Measurements from ENCODE around the gene NOP16.

The NOP16 gene

DNA sequence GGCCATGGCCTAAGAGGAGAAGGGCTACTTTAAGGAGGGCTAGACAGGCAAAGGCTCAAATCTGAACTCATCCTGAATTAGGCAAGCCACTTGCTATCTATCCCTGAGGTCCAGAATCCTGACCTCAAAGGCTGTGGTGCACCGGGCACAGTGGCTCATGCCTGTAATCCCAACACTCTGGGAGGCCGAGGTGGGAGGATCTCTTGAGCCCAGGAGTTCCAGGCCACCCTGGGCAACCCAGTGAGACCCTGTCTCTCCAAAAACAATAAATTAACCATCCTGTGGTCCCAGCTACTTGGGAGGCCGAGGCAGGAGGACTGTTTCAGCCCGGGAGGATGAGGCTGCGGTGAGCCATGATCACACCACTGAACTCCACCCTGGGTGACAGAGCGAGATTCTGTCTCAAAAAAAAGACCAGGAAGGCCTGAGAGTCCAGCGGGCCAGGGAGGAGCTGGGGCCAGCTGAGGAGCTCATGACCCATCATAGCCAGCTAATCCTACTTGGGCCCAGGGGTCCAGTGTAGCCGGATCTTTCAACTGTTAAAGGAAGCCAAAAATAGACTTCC is 4.0 kb downstream of the NOP16 start:
- DNase-seq: no peak

DNA sequence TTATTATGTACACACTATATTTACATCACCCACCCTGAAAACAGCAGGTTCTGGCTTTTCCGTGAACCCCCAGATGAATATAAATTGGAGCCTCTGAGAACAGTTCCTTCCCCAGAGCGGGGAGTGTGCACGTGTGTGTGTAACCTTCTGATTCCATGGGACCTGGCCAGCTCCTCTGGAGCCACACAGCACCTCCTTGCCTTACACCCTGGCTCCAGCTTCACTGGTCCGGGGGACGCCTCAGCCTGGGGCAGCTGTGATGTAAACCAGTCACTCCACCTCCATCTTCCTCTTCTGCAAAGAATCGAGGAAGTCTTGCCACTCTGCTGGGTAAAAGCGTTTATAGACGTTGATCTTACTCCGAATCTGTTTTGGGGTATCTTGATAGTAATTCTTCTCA is 4.4 kb downstream of the NOP16 start:
- DNase-seq: no peak

DNA sequence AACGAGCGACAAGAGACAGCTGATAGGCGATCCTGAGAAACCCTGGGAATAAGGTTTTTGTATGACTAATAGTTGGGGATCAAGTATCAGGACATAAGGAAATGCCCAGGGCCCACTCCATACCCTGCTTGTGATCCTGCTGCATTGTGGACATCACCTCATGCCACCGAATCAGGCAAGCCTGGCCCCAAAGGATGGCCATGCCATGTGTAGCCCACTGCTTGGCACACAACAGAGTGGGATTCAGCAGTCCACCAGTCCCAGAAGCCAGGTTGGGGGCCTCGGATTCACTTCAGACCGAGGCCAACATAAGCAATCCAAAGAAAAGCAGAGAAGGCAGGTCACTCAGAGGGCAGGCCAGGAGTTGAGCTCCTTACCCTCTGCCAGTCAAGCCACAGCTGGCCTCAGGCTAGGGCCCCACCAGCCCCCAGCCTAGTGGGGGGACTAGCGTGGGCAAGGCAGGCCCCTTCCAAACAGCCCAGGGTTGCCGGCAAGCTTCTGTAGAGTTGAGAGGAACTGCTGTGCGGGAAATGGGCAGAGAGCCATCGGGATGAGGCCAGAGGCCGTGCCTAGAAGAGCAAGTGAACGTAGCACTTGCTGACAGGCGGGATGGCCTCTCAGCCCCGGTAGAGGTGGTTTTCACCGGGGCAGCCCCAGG is 5.0 kb downstream of the NOP16 start:
- DNase-seq: no peak

DNA sequence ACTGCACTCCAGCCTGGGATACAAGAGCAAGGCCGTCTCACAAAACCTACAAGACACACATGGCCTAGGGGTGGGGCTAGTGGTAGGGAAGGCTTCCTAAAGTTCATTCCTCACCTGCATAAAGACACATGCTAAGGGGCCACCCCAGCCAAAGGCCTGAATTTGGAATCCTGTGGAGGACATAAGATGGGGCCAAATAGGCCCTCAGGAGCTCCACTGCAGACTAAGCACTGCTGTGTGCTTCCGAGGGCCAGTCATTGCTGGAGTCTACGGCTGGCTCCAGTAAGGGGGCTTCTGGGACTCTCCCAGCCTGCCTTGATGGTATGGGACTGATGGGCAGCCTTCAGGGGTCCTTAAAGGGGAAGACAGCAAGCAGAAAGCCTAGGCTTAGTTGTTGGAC is 5.7 kb downstream of the NOP16 start:
- DNase-seq: no peak

DNA sequence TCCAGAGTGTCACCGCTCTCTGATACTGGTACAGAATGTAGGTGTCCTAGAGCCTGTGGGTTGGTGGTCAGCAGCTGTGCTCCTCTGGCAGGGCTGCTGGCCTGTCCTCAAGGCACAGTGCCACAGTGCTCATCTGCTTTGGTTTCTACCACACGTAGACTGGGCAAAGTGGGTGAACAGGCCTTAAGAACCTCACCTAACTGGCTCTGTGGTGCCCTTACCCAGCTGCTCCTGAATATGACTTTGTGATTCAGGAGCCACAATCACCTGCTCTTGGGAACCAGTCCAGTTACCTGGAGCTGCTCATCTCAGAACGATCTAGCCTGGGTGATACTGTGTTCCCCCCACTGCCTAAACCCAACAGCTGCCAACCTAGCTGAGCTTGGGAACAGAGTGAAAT is 6.4 kb downstream of the NOP16 start:
- DNase-seq: no peak

DNA sequence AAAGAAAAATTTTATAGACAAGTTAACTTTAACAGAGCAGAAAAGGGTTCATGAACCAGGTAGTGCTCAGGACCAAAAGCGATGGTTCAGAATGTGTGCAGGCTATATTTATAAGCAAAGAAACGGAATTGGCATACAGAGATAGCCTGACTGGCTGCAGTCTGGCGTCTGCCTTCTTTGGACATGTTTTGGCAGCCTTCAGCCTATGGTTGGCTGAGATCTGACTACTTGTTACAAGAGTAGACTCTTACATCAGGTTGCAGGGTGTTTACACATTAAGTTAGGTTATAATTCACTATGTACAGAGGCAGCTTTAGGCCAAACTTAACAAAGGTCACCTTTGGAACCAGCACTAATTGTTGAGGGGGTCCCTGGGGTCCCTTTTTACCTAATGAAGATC is 7.0 kb downstream of the NOP16 start:
- no peak for DNase-seq

DNA sequence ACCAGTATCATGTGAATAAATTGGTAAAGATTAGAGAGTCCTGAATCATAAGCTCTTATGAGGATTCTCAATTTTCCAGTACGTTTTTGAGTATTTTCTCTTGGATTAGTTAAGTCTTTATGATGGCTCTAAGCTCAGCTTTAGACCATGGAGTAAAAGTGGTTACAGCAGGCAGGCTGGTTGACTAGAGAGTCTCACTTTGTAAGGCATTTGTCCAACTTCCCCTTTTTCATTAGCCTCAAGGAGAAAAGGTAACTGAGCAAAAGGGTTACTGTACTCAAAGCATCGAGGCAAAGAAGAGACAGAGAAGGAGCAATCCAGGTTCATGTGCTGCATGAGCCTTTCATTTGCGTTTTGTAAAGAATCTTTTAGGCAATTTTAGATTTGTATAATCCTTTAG is 8.5 kb downstream of the NOP16 start:
- DNase-seq: no peak

DNA sequence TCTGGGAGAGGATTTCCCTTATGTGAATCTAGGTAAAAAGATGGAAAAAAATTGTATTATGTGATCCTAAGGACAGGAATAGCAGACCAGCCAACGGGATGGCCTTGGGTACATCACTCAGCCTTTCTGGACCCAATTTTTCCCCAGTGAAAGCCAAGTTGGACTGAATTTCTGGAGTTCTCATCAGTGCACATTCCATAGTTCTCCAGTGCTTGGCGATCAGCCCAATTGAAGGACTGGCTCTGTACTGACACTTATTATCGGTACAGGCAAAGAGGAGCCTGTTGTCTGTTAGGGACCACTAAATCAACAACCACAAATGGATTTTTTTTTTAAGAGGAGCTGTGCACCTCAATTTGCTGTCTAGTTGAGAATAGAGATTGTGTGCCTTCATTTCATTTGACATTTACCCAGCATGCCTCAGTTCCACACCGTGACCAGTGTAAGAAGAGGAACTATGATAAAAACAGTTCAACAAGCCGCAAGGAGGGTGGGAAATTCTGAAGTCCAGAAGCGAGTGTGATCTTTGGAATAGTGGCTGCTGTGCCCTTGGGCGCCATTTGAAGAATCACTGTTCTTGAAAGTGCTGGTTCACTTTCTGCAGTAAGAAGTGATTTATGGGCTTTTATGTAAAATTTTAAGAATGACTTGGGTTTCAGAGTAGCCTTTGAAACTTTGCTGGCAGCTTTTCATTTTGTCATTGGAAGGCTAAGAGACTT is 15.1 kb downstream of the NOP16 start:
- DNase-seq: no peak

DNA sequence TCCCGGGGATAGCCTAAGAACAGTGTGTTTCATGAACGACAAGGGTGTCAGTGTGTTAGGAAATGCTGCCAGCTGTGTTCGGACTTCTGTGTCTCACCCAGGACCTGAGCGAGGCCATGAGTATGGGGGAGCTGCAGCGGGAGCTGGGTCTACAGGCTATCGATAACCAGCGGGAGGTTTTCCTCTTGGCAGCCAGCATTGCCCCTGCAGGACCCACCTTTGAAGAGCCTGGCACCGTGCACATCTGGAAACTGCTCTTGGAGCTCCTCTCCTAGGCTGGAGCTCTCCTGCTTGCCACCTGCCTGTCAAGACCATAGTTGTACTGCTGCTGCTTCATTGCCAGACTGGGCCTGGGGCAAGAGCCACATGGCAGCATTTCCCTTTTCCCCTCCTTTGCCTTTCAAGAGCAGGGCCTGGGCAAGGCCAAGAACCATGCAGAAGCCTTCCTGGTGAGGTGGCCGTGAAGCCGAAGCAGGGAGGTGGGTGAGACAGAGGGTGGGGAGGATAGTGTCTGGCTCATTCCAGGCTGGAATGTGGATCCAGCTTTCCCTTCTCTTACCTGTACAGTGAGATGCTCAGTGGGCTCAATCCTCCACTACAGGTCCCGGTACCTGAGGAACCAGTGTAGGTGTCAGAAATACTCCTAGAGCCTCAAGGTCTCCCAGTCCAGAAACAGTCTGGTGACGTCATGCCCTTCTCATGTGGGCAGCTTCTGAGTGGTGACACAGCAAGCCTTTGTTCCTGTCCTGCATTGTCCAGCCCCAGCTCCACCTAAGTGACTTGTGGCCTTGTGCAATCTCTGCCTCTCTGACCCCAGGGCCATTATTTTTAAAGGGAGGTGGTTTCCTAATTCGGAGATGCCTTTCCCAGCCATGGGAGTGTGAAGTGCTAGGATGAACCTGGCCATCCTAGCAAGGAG is 16.5 kb downstream of the NOP16 start:
- DNase-seq: no peak

DNA sequence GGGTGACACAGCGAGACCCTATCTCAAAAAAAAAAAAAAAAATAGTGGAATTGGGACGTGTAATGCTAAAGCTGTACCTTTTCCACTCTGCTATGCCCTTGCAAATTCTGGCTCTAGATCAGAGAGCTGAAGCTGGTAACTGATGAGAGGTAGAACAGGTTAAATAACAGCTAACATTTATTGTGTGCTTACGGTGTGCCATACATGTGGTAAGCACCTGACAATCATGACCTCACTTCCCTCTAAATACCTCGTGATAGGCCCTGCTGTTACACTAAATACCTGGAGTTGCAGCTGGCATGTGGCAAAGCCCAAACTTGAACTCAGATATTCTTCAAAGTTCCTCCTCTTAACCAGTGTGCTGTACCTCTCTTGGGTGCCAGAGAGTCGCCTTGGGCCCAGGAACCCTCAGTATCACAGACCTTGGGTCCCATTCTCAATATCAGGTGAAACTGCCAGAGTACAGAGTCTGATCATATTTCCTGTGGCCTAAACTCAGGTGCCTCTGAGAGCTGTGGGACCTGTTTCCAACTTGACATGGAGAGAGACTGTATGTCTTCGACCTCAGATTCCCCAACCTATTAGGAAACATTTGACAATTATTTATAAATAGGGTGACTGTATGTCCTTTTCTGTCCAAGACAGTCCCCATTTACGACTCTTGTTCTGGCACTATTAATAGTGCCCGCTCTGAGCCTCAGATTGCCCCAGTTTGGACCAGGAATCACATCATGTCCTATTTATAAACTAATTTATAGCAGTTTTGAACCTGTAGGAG is 18.3 kb downstream of the NOP16 start:
- DNase-seq: no peak

DNA sequence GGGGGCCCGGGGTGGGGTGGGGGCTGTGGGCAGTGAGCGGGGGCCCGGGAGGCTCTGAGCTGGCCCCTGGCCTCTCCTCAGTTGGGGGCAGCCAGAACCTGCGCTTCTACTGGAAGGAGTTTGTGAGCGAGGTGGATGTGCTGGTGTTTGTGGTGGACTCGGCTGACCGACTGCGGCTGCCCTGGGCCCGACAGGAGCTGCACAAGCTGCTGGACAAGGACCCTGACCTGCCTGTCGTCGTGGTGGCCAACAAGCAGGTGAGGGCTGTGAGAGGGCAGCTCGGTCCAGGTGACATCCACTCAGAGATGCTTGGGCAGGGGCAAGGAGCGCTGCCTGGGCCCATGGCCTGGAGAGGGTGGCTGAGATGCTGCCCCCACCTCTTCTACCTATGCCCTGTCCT is 19.7 kb downstream of the NOP16 start:
- no peak for DNase-seq

DNA sequence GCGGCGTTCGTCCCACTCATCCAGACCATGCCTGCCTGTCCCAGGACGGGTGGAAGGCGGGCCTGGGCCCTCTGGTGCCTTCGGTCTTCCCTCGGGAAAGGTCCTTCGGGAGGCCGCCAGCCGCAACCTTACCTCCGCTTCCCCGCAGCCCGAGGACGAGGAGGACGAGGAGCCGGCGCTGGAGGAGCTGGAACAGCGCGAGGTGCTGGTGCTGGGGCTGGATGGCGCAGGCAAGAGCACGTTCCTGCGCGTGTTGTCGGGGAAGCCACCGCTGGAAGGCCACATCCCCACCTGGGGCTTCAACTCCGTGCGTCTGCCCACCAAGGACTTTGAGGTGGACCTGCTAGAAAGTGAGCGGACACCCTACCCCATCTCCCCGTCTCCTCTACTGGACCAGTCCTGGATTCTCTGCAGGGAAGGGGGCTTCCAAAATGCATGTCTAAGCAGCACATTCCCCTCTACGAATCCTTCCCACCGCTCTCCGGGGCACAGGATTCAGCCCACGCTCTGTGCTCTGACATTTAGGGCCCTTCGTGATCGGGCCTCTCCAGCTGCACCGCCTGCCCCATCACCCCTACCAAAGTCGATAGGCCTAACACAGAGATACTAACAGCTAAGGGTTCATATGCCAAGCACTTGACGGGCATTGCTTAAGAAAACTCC is 22.0 kb downstream of the NOP16 start:
- DNase-seq: no peak

DNA sequence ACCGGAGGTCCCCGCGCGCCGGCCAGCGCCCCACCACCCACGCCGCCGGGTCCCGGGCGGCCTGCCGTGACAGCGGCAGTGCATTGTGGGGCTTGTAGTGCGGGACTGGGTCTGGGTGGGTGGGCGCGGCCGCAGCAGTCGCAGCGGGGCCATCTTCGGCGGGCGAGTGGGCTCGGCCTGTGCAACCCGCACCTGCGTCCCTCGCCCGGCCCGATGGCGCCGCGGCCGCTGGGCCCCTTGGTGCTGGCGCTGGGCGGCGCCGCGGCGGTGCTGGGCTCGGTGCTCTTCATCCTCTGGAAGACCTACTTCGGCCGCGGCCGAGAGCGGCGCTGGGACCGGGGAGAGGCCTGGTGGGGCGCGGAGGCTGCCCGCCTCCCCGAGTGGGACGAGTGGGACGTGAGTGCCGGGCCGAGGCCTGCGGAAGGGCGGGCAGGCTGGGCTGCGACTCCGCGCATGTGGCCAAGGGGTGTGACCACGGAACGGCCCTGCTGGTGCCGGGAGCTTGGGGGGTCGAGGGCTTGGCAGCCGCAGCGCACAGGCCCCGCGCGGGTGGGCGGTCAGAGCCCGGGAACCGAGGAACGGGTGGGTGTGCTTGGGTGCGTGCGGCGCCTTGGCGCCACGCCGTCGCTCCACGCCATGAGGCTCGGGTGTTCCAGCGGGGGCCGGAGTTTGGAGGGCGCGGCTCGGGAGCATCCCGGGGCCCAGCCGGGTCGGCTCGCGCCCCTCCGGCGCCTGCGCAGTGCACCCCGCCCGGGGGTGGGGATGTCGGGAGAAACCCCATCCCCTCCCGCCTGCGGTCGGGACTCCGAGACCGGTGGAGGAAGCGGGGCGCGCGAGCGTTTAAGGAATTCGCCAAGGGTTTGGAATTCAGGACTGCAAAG is 22.8 kb downstream of the NOP16 start, which contains the start of gene ARL10:
Gene ARL10 (plus strand): TSS at position 137 of the 881 bp plus-strand sequence. CDS start 77 bp downstream, at position 214.
- peak; percentile 54 for DNase-seq

DNA sequence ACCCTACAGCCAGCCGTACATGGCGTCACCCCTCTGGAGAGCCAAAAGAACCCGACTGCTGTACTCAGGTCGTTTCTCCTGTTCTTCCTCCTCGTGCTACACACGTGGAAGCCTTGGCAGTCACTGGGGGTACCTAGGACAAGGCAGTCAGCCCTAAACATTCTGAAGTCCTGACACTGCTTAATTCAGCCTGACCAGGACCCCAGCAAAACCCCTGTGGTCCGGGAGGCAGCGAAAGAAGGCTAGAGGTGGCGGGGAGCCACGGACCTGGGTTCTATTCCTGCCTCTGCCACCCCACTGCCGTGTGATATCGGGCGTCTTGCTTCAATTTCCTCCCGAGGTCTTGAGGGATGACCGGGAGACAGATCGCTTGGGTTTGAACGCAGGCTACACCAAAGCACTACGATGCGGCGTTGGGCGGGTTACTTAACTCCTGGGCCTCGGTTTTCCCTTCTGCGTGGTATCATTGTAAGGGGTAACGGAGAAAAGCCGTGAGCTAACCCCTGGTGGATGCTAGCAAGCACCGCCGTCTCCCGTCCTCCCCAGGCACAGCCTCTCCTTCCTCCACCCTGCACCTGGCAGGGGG is 23.5 kb downstream of the NOP16 start:
- no peak for DNase-seq

DNA sequence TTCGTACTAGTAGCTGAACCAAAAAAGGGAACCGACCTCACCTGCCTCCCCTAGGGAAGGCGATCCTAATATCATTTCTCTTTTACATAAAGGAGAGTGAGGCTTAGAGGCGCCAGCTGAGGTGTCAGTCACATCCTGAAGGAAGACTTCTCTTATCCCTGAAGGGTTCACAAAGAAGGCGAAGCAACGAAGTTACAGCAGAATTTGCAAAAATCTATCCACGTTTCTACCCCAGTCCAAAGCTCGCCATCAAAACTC is 26.2 kb downstream of the NOP16 start:
- DNase-seq: no peak

DNA sequence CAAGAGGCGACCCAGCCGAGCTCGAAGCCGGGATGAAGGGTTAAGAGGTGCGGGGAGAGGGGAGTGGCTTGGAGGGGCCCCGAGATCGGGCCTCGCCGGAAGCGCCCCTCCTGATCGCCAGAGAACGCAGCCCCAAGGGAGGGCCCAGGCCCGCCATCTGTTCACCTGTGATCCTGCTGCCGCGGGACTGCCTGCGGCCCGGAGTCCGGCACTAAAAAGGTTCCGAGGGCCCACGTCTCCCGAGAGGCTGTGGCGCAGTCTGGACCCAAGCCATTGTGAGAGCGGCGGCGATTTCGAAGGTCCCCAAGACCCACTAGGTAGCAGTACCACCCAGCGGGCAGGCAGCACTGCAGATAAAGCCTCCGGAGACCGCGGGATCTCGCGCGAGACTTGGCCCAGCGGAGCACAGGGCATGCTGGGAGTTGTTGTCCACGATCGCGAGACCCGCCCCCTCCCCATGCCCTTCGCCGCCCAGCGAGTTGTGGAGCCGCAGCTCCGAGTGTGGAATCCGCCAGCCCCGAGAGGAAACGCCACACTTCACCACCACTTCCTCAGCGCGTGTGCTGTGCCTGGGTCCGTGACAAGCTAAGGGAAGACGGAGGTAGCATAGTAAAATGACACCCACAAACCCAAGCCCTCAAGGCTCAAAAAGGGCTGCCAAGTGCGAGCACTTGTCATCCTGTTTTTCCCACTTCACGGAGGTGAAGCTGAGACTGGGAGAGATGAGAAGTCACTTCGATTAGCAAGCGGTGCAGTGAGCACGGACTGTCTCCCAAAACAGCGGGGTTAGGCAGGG is 26.8 kb downstream of the NOP16 start, which contains the start of gene KIAA1191:
Gene KIAA1191 (minus strand): TSS at position 328 of the 796 bp plus-strand sequence. CDS start 2,256 bp downstream, outside the sequence.
- DNase-seq: peak; percentile 95

DNA sequence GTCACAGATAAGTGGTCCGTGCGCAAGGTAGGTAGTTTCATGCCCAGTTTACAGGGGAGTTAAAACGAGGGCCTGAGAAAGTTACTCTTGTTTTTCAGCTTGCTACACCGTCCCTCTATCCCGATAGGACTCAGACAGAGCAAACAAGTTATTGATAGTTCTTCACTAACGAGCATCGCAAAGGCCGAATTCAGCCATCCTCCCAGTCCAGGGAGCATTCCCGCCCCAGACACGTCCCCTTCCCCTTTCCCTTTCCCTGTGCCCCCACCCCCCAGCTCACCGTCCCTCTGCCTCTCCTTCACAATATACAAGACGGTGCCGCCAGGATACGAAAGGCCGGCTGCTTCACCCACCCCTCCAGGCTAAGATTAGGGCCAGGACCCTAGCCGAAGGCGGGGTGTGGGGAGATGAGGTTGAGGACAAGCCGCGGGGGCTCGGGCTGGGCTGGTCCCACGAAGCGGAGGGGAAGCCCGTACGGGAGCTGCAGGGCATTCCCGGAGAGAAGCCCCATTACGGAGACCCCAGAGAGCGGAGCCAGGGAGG is 27.4 kb downstream of the NOP16 start:
- DNase-seq: no peak

DNA sequence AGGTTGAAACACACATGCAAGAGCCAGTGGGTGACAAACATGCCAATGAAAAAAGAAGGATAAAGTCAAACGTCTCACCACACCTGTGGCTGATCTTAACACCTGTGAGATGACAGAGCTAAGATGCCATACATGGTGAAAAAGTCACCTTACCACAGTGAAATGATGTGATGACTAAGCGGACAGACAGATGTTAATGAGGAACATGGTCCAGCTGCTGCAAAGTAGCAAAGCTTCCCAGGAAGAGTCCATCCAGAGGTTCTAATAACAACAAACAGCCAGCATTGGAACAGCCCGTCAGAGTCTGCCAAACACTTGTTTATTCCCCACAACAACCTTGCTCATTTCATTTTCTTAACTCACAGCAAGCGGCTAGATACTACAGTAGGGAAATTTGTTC is 28.7 kb downstream of the NOP16 start:
- peak; percentile 16 for DNase-seq

DNA sequence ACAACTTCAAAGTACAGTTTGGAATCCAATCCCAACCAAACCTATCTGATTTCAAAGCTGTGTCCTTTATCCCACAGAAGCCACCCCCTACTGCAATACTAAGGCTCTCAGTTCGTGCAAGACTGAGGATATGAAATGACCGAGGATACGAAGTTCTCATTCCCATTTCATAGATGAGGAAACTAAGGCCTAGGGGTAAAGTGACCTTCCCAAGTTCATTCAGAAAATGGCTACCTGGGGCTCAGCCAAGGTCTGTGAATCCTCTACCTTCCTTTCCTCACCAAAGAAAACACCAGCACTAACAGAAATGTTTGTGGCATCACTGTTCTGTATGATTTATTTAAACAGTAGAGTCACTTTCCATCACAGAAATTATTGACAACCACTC is 32.2 kb downstream of the NOP16 start:
- DNase-seq: no peak
